ENCODE results near the gene PLCG2. TPM values are rescaled to one million over a fixed set of nuclear protein-coding genes. Genes with fewer than 3 reads are reported as not detected.

PLCG2 gene
- total RNA-seq, 1 experiment from 2014 or later = 14.4 TPM

DNA sequence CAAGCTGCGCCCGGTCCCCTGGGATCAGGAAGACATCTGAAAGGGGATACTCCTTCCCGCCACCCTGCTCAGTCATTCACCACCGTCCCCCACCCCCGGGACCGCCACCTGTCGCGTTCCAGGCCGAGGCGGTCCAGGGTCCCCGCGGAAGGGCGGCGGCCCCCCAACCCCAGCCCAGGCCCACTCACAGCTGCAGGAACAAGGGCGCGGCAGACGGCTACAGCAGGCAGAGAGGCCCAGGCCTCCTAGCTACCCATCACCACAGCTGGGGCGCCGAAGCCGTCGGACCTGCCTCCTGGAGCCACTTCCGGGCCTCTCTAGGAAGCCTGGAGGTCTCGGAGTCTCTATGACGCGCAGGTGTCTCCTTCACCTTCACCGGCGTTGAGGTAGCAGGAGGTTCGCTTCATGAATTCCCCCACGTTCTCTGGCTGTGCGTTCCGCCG lies 232.1 kb downstream of the PLCG2 start, which contains the start of gene SDR42E1:
SDR42E1 (minus strand) TSS at position 272 of the 443 bp plus-strand sequence. CDS start 10,612 bp downstream, outside the sequence.
- Mint-ChIP-seq H3K4me3 (ENCODE audit: unreplicated experiment) (peak within 1 kb of the TSS; percentile 76), H3K27me3 (ENCODE audit: insufficient read depth, unreplicated experiment) (peaks cover 4% of the 10 kb centered on the region), H3K9me3 (ENCODE audit: unreplicated experiment) (peaks cover 39% of the 10 kb centered on the region), H3K4me1 (ENCODE audit: low read depth, unreplicated experiment) (no peaks in the 10 kb centered on the region), H3K36me3 (ENCODE audit: insufficient read depth, unreplicated experiment) (no peaks in the 10 kb centered on the region), H3K27ac (ENCODE audit: unreplicated experiment) (peak within 1 kb of the TSS; percentile 63)
- DNase-seq = peak; percentile 74 to 79
- ChIA-PET CTCF (no interaction called here), POLR2A (no interaction called here)
- BruUV-seq (replicated peaks) = no TSS peak
- H3K27me3 ChIP-seq (replicated peaks; ENCODE audit: control insufficient read depth, insufficient read depth, low read length) = no peaks in the 10 kb centered on the region
- TF ChIP-seq, protein P1, sequence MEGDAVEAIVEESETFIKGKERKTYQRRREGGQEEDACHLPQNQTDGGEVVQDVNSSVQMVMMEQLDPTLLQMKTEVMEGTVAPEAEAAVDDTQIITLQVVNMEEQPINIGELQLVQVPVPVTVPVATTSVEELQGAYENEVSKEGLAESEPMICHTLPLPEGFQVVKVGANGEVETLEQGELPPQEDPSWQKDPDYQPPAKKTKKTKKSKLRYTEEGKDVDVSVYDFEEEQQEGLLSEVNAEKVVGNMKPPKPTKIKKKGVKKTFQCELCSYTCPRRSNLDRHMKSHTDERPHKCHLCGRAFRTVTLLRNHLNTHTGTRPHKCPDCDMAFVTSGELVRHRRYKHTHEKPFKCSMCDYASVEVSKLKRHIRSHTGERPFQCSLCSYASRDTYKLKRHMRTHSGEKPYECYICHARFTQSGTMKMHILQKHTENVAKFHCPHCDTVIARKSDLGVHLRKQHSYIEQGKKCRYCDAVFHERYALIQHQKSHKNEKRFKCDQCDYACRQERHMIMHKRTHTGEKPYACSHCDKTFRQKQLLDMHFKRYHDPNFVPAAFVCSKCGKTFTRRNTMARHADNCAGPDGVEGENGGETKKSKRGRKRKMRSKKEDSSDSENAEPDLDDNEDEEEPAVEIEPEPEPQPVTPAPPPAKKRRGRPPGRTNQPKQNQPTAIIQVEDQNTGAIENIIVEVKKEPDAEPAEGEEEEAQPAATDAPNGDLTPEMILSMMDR (IDR thresholded peaks at IDR 0.05; ENCODE audit: insufficient read depth in 1 of 2, low read depth in 1 of 2, low read length in 1 of 2, severe bottlenecking in 1 of 2, unreplicated experiment in 1 of 2) = no peak
- intact Hi-C loops (cut with micrococcal nuclease; ENCODE audit: unreplicated experiment) = no loop called here
- no peaks in the 10 kb centered on the region for H3K36me3 ChIP-seq (ENCODE audit: control insufficient read depth, insufficient read depth, low read length)
- peaks cover 40% of the 10 kb centered on the region for H3K9me3 ChIP-seq
- no peaks in the 10 kb centered on the region for H3K4me1 ChIP-seq
- peak within 1 kb of the TSS; percentile 41 for H3K4me3 ChIP-seq (ENCODE audit: low read depth, low read length)

Other genes with a start within 250 kb of the PLCG2 start
- gene SDR42E1, start 232.2 kb downstream of the PLCG2 start, total RNA-seq (2022) = 5.3 and 7.5 TPM in 2 replicates

Data from Caco-2 (cell line).